NCI-H1694 (cell line): ENCODE data around the gene ANKRD13A.
"Not testable (repeated sequence)": the region's sequence is repeated elsewhere in the genome, so short reads cannot be mapped to it uniquely, and the experiment has no call there.

Experiments
- DNase-seq: peaks from one replicate; lab custom pipeline; 2025; lab: John Stamatoyannopoulos, UW

The ANKRD13A gene

GRCh38 chr12:109983432-109984142, 15.6 kb upstream of the ANKRD13A start:
- no peak for DNase-seq

GRCh38 chr12:109986236-109986635, 13.0 kb upstream of the ANKRD13A start:
- not testable (repeated sequence) for DNase-seq

GRCh38 chr12:109987615-109988014, 11.6 kb upstream of the ANKRD13A start:
- no peak for DNase-seq

- no peak for DNase-seq
These were observed 11.0 kb upstream of the ANKRD13A start for GRCh38 chr12:109988274-109988673.

- DNase-seq = no peak
These were observed 10.3 kb upstream of the ANKRD13A start for GRCh38 chr12:109988903-109989302.

- DNase-seq = no peak
These were observed 9.8 kb upstream of the ANKRD13A start for GRCh38 chr12:109989380-109989779.

GRCh38 chr12:109991586-109991985, 7.6 kb upstream of the ANKRD13A start:
- no peak for DNase-seq

- no peak for DNase-seq
These were observed 6.1 kb upstream of the ANKRD13A start for GRCh38 chr12:109993091-109993490.

GRCh38 chr12:109994401-109995175, 4.6 kb upstream of the ANKRD13A start:
- no peak for DNase-seq

- DNase-seq = no peak
These were observed 3.9 kb upstream of the ANKRD13A start for GRCh38 chr12:109995361-109995685.

GRCh38 chr12:109995686-109996482, 3.3 kb upstream of the ANKRD13A start, which contains the start of gene GIT2:
Gene GIT2, minus strand, starts transcription at chr12:109996368. Its CDS starts 144 bp downstream, at chr12:109996224.
- peak; percentile 81 for DNase-seq

- no peak for DNase-seq
These were observed 2.8 kb upstream of the ANKRD13A start for GRCh38 chr12:109996483-109996853.

GRCh38 chr12:109997393-109997792, 1.8 kb upstream of the ANKRD13A start:
- DNase-seq = no peak

GRCh38 chr12:109998241-109998903, 858 bp upstream of the ANKRD13A start:
- DNase-seq = no peak

GRCh38 chr12:109999649-109999971, 380 bp downstream of the ANKRD13A start:
- no peak for DNase-seq

- no peak for DNase-seq
These were observed 814 bp downstream of the ANKRD13A start for GRCh38 chr12:109999983-110000505.

- DNase-seq = no peak
These were observed 2.4 kb downstream of the ANKRD13A start for GRCh38 chr12:110001596-110001995.

GRCh38 chr12:110002676-110003515, 3.7 kb downstream of the ANKRD13A start:
- no peak for DNase-seq

- DNase-seq = no peak
These were observed 5.4 kb downstream of the ANKRD13A start for GRCh38 chr12:110004598-110004997.

GRCh38 chr12:110005319-110005973, 6.2 kb downstream of the ANKRD13A start:
- no peak for DNase-seq

- DNase-seq = no peak
These were observed 6.9 kb downstream of the ANKRD13A start for GRCh38 chr12:110006115-110006514.
